ENCODE measurements around the gene FXYD2.

Gene FXYD2

DNA sequence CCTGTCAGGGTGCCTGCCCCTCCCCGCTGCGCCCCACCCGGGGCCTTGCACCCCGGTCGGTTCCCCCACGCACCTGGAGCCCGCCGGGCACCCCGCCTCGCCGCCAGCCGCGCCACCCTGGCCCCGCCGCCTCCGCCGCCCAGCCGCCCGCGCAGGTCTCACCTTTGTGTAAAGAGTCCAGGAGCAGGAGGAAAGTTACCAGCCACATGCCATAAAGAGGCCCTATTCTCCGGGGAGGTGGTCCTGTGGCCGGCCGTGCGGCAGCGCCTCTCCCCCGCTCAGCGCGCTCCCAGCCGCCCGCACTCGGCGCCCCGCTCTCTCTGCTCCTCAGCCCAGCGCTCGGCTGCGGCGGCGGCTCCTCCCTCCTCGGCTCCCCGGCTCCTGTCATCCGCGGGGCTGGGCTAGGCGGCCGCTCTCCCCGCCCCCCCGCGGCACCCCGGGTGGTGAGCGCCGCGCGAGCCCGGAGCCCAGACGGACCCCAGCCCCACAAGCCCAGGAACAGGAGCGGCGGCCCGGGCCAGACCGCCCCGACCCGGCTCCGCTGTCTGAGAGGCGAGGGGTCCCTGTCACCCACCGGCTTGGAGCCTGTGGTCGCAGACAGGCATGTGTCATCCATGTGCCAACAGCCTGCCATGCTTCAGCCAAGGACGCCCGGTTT, 27.5 kb downstream of the FXYD2 start, which contains the start of gene DSCAML1:
TSS of gene DSCAML1 (minus strand) at position 345 of the 658 bp plus-strand sequence. CDS start at position 208, 137 bp downstream.
- DNase-seq (ENCODE audit: low spot score) = peak; percentile 20

DNA sequence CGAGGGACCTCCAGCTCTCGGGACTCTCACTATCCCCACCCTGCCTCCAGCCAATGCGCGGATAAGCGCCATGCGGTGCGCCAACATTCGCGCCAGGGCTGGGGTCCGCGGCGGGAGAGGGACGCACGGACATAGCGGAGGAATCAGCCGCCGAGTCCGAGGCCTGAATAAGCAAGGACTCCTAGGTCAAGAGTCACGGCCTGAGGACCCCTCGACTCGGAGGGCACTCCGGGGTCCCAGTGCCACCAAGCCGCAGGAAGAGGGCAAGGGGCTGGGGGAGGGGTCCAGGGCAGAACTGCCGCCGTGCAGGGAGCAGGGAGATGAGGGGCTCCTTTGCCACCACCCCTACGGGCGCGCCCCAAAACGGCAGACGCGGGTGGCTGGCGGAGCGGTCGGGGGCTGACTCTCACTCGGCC, 28.1 kb downstream of the FXYD2 start:
- no peak for DNase-seq (ENCODE audit: low spot score)

DNA sequence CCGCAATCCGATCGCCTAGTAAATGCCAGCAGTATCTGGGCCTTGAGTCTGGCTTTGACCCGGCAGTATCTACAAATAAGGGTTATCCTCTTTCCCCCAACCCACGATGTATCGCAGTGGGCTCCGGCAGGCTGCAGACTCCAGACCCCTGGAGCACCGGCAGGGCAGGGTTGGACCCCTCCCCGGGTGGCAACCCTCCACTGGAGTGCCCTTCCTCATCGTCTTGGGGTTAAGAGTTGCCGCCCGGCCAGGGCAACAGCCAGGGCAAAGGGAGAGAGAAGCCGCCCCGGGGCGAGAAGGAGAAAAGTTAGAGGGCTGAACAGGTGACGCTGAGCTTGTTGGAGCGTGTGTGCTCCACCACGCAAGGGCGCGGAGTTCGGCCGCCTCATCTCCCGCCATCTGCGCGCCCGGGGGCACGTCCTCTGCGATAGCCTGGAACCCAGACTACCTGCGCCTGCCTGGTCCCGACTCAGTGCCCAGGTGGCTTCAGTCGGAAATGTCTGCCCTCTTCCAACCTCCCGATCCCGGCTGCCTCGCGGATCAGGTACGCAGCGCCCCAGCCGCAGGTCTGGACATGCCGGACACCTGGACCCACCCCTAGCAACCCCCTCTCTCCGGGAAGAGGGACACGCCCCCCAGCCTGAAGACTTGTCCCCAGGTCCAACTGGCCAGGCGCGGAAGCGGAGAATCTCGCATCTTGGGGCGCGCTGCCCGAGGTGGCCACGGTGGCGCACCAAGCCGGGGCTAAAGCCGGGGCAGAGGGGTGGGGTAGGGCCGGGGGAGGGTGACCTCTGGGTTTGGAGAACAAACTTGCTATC, 28.7 kb downstream of the FXYD2 start:
- DNase-seq (ENCODE audit: low spot score) = no peak

DNA sequence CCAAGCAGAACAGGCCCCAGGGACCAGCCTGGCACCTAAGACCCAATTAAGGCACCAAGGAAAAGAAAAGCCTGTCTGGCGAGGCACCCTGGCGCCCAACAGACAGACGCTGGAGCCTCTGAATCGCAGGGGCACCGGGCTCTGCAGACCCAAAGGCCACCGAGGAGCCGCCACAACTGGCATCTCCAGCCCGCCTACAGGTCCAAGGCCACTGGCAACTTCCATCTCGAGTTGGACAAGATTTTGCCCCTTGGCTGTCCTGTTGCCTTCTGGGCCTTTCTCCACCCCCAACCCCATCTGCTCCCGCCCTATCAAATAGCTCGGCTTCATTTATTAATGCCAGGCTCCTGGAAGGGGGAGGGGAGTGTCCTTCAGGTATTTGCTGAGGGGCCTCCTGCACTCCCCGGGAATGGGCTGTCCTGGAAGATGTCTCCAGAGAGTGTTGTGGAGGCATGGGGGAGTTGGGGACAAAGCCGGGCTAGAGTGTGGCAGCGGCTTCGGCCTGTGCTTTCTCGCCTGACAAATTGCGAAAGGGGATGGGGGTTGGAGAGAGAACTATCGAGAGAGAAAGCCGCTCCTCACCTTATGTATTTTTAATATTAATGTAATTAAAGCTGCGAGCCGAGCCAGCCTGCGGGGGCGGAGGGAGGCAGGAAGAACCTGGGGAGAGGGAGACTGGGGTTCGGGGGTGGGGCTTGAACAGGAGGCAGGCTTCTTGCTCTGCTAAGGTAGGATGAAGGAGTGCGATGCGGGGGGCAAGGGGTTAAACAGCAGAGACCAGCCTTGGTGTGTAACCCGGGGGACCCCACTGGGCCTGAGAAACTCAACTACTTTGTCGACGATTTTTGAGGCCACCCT, 29.5 kb downstream of the FXYD2 start:
- no peak for DNase-seq (ENCODE audit: low spot score)

DNA sequence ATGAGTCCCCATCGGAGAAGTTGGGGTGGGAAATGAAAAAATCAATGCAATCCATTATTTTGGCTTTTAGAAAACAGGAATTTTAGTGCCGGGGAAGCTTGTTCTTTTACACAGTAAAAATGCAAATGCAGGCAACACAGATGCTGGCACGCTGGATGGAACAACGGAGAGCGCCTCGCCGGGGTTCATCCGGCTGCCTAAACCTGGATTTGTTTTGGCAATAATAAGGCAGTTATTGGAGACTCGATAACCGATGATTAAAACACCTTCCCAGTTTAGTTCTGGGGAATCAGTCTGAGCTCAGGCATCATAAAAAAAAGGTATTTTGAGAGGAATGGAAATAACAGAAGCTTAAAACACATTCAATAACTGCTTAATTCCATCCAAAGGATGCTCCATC, 30.4 kb downstream of the FXYD2 start:
- DNase-seq (ENCODE audit: low spot score) = no peak

DNA sequence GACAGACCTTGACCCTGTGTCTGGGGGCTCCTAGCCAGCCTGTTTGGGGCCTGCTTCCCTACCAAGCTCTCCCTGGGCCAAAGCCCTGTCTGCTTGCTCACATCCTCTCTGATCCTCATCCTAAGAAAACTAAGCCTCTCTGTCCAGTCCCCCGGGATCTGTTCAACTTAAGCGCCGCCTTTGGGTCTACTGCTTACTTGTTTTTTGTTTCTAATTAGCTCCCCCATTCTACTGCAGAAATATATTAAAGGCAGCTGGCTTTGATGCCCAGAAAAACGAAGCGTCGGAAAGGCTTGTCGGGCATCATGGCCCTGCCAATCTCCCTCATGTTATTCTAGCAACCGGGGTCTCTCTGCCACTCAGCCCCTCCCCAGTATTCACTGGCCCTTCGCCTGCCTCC, 31.0 kb downstream of the FXYD2 start:
- DNase-seq (ENCODE audit: low spot score) = no peak

DNA sequence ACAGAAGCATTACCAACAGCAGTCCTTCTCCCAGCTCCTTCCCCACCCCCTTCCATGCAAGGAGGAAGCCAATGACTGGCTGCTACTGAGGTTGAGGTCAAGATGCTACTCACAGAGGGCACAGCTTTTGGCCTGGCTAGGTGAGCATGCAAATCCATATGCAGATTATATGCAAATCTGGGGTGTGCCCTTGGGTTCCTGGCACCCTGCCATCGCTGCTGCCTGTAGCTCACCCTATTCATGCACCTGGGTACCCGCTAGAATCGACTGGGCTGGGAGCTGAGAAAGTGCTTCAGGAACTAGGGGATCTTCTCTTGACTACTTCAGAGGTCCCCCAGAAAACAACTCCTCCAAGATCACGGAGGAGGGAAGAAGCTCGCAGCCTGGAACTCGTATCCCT, 31.6 kb downstream of the FXYD2 start:
- DNase-seq (ENCODE audit: low spot score) = no peak

DNA sequence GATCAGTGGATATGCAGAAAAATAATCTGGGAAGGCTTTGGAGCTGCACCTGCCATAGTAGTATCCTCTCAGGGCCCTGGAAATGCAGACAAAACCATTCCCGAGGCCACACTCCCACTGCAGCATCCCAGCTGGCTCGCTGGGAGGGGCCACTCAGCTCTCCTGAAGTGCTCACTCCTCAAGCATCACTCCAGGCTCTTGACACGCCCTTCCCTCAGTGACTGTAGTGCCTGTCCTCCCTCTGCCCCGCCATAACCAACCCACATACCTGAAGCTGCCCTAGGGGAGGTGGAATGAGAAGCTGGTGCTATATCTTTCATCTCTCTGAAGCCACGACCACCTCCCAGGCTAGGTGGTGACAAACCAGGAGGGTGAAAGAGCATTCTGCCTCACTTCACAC, 32.3 kb downstream of the FXYD2 start:
- DNase-seq (ENCODE audit: low spot score) = no peak

DNA sequence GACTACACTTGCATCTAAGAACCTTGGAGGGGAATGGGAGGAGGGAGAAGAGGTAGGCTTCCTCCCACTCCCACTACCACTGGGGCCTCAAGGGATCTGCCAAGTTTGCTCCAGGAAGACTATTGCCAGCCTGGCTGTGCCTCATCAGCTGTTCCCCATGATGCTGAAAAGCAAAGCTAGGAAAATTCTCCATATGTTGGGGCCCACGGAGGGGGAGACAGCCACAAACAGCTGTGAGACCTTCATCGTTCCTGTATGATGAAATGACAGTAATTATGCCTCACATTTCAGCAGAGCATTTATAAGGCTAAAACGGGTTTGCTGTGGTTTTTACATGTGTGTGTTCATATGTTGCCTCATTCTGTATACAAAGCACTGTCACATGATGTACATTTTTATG, 34.3 kb downstream of the FXYD2 start:
- no peak for DNase-seq (ENCODE audit: low spot score)

DNA sequence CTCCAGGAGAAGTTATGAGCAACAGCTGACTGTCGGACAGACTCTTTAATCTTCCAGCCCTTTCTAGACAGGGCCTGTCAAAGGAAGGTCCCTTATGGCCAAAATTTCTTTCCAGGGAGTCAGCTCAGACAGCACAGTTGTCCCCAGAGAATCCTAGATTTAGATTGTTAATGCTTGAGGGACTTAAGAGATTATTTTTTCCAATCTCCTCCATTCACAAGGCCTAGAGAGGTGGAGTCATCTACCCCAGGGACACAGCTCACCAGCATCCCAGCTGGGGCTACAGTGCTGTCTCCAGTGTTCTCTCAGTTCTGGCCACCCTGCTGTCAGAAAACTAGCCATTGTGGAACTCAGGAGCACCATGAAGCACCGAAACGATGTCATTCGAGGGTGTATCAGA, 35.3 kb downstream of the FXYD2 start:
- no peak for DNase-seq (ENCODE audit: low spot score)

DNA sequence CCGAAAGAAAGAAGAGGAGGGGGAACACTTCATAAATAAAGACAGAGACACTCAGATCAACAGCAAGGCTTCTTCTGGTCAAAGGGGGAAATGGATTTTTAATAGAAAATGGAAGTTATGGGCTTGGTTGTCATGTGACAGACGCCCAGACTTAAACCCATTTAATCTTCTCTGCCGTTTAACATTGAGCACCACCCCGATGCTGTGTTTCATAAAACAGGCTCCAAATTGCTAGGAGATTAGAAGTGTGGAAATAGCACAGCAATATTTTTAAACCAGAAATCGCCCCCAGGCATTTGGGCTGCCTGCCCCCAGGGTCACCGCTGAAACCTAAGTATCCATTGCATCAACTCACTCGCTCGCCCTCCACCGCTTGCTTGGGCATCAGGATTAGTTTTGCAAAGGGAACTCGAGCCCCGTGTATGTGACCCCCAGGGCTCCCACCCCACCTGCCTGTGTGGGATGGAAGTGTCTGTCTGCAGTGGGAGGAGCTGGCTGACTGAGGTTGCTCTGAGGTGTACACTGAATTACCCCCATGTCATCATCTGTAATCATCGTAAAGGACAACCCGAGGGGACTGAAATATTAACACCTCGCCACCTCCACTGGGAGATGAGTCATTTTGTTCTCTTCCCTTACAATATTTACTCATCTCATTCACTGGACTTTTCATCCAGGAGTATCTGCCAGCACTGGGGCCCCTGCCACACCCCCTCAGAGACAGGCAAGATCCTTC, 38.2 kb downstream of the FXYD2 start:
- DNase-seq (ENCODE audit: low spot score) = no peak

DNA sequence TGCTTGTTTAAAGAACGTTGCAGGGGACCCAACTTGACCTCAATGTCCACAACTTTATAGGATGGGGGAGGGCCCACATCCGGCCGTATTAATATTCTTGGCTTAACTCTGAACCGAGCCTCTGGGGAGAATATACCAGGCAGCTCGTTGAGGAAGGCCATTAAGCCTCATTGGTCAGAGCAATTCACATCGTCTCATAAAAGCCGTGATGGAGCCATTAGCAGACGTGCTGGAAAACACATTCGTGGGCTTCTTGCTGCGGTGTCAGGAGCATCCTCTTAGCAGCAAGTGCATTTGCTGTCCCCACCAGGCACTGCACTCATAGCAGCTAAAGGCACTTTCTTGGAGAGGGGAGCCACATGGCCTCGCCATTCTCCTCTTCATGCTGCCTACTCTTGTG, 42.4 kb downstream of the FXYD2 start:
- no peak for DNase-seq (ENCODE audit: low spot score)

DNA sequence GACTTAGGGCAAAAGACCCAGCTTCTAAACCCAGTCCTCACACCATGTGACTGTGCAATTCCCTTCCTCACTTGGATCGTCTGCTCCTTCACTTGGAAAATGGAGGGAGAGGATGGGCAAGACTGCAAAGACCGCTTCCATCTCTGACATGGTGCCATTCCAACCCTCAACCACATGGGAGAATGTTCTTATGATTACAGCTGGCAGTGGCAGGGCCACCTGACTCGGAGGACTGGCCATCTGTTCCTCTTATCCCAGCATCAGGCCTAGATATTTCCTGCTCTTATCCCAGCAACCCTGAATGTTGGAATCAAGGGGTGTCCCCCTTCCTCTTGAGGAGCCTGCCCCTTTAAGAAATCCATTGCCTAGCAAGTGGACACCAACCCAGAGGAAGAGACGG, 42.9 kb downstream of the FXYD2 start:
- no peak for DNase-seq (ENCODE audit: low spot score)

DNA sequence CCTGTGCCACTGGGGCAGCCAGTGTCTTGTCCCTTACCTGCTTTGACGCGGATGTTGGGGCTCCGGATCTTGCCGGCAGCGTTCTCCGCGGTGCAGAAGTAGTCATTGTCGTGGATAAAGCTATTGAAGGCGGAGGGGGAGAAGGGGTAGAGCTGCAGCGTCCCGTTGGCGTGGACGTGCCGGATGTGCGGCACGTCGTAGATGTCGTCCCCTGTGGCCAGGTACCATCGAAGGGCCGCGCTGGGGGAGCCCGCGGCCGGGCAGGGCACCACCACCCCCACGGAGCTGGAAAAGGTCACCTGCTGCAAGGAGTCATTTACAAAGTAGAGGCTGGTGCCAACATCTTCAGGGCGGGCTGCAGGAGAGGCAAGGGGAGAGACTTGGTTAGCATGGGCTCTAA, 44.1 kb downstream of the FXYD2 start:
- DNase-seq (ENCODE audit: low spot score) = no peak

DNA sequence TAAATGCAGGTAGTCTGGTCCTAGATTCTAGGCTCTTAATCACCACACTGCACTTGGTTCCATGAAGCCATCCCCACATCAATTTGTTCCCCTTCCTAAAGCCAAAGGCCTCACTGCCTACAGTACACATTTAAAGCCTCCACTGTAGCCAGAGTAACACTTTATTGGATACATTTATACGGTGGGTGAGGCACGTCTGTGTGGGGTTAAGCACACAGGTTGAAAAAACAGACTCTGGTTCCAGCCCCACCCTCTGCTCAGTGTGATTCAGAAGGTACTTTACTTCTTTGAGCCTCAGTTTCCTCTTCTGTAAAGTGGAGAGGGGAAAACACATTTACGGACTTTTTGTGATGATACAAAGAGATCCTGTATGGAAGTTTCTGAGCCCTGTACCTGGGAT, 50.0 kb downstream of the FXYD2 start:
- DNase-seq (ENCODE audit: low spot score) = no peak

DNA sequence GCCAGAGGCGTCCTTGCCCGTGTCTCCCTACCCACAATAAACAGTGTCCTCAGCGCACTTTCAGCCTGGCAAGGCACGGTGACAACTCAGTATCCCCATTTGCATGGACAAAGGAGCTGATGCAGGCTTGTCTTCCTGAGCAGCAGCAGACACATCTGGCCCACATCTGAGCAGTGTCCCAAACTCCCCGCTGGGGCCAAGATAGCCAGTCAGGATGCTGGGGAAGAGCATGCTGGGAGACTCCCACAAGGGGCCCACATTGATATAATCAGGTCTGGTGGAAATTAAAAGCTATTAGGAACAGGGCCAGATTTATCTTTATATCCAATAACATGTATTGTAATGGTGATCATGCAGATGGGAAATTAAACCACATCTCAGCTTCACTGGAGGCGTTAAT, 52.2 kb downstream of the FXYD2 start:
- no peak for DNase-seq (ENCODE audit: low spot score)

DNA sequence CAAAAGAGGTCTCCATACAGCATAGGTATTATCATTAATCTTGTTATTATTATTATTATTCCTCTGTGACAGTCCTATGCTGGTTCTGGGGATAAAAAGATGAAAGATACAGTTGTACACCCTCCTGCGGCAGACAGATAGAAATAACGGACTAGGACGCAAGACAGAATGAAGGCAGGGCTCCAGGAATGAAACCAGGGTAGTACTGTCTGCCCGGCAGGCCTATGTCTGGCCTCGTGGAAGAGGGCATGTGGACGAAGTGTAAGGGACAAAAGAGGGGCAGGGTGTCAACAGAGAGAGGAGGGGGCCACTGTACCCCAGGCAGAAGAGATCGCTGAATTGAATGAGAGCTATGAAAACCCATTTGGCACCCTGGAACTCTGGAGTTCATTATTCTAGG, 52.7 kb downstream of the FXYD2 start:
- no peak for DNase-seq (ENCODE audit: low spot score)

DNA sequence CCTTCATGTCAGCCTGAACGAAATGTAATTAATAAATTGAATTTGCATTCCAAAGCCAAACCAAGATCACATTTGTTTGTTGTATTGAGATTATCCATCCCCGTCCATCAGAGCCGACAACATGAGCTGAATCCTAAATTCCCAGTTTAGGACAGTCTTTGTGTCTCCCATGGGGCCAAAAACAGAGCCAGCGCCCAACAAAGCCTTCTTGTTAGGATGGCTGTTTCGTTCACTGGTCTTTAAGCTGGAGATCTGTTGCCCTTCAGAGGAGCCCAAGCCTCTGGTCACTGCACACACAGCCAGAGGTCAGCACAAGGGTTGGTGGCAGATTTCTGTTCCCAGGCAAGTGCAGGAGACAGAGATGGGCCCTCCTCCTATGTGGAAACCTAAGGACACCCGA, 53.3 kb downstream of the FXYD2 start:
- DNase-seq (ENCODE audit: low spot score) = no peak

DNA sequence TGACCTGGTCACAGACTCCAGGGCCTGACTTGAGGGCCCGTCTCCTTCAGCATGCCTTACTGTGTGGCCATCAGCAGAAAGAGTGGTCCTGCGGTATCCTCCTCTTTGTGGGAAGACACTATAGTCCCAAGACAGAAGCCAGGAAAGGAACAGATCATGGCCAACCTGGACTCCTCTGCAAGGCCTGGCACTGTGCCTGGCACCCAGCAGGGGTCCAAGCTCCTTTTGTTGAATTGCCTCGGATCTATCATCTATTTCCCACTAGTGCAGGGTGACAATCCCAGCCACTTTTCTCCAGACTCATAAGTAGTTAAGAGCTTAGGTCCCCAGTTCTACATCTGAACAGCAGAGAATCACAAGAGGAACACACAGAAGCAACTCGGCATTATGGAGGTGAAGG, 54.5 kb downstream of the FXYD2 start:
- DNase-seq (ENCODE audit: low spot score) = no peak

Data from AG08395 (cell line).